NCI-H2081 treated with DMSO at 0.1 percent for 48 hours (cell line): ENCODE data around the gene KLHL40.

ENCODE experiments used
- DNase-seq: peaks from one replicate; lab custom pipeline; 2025; lab: John Stamatoyannopoulos, UW

Gene KLHL40

GRCh38 chr3:42723219-42723618 lies 37.9 kb downstream of the KLHL40 start:
- no peak for DNase-seq

- DNase-seq = no peak
Measured at GRCh38 chr3:42725454-42725853, 40.1 kb downstream of the KLHL40 start.

- DNase-seq = no peak
Measured at GRCh38 chr3:42728056-42728455, 42.7 kb downstream of the KLHL40 start.

GRCh38 chr3:42728668-42729364 lies 43.5 kb downstream of the KLHL40 start:
- DNase-seq = no peak

GRCh38 chr3:42729404-42730145 lies 44.2 kb downstream of the KLHL40 start:
- no peak for DNase-seq

GRCh38 chr3:42730294-42730693 lies 45.0 kb downstream of the KLHL40 start:
- DNase-seq = no peak

GRCh38 chr3:42730706-42731420 lies 45.5 kb downstream of the KLHL40 start:
- DNase-seq = no peak

- DNase-seq = no peak
Measured at GRCh38 chr3:42731476-42732195, 46.3 kb downstream of the KLHL40 start.

DNA sequence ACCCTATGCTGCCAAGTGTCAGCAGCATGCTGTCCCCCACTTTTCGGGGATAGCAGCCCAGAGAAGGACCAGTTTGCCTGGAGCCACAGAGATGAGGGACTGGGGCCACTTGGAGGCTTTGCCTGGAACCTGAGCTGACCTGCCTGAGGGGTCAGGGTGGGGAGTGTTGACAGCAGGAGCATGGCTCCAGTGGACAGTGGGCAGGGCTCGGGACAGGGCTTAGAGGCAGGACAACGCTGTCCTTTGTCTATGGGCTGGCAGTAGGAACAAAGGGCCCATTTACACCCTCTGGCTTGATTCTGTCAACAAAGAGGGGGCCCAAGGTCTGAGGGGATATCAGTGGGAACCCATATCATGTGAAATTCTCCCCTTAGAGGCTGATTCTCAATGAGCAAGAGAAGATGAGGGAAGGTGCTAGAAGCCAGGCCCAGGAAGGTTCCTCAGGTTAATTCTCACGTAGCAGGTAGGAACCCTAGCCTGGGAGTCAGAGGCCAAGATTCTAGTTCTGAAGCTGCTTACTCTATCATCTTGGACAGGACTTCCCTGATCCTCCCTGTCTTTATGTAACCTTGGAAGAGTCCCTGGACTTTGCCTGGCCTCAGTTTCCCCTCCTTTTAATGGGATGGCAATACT lies 47.0 kb downstream of the KLHL40 start:
- DNase-seq = no peak

GRCh38 chr3:42732829-42733459 lies 47.6 kb downstream of the KLHL40 start:
- DNase-seq = no peak

DNA sequence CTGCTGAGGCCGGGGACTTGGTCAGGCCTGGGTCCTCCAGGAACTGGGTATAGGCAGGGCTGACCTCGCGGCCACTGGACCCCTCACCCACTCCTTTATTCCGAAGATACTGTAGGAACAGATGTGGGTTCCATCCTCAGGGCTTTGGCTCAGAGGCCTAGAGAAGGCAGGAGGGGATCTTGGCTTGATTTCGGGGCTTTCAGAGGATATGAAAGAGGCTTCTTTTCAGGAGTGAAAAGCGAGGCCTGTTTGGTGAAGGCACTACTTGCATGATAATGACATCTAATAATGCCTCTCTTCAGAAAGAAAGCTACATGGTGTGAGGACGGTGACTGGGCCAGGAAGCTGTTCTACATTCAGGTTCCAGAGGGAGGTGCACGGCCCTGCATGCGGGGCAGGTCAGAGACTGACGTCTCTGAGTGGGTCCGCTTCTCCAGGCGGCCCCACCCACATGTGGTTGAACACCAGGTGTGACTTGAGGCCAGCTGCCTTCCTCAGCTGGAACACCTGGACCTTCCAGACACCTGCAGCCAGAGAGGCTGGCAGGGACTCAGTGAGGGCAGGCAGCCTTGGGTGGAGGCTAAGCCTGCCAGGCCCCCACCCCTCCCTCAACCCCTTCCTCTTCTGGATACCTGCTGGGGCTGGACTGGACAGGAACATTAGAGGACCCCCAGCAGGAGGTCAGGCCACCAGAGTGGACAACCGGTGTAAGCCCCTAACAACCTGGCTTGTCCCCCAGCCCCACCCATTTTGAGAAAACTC lies 48.3 kb downstream of the KLHL40 start:
- DNase-seq = no peak

- no peak for DNase-seq
Measured at GRCh38 chr3:42734263-42734860, 49.0 kb downstream of the KLHL40 start.

GRCh38 chr3:42735019-42735418 lies 49.7 kb downstream of the KLHL40 start:
- no peak for DNase-seq

DNA sequence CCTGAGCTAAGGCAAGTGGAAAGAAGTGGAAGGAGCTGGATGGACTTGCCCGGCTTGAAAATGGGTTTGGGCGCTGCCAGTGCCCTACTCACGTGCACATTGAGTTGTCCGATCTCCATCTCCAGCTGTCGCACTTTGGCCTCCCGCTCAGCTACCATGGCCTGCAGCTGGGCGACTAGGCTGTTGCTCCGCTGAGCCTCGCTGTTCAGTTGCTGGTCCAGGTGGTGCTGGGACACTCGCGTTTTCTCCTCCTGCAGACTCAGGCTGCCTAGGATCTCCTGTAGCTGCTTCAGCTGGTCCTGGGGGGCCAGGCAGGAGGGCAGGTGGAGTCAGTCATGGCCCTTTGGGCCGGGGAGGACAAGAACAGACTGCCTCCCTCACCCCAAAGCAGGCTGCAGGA lies 50.3 kb downstream of the KLHL40 start:
- DNase-seq = no peak

- DNase-seq = no peak
Measured at GRCh38 chr3:42736081-42736480, 50.7 kb downstream of the KLHL40 start.

GRCh38 chr3:42736531-42736930 lies 51.2 kb downstream of the KLHL40 start:
- DNase-seq = no peak

DNA sequence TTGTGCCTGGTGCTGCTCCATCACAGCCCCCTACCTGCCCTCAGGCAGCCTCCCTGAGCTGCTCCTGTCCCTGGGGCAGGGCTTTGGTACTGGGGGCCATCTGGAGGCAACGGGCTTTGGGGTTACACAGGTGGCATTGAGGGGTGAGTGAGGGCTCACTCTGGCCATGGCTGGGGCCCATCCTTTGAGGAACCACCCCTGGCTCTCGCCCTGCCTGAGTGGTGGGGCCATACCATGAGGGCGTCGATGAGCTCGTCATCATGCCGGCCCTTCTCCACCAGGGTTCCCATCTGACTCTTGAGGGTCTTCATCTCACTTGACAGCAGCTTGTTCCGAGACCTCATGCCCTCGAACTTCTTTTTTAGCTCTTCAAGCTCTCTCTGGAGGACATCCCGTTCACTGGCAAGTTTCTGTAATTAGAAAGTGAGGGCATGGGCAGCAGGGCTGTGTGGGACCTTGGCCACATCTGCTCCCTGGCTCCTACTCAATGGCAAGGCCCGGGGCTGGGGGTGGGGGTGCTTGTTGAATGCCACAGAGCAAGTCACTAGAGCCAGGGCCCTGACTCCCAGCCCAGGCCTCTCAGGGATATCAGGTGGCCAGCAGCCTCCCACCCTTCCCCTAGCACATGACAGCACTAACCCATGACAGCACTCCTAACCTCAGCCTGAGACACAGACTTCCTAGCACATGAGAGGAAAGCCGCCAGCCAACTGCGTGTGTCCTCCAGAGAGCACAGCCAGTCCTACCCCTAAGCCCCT lies 54.2 kb downstream of the KLHL40 start:
- no peak for DNase-seq

DNA sequence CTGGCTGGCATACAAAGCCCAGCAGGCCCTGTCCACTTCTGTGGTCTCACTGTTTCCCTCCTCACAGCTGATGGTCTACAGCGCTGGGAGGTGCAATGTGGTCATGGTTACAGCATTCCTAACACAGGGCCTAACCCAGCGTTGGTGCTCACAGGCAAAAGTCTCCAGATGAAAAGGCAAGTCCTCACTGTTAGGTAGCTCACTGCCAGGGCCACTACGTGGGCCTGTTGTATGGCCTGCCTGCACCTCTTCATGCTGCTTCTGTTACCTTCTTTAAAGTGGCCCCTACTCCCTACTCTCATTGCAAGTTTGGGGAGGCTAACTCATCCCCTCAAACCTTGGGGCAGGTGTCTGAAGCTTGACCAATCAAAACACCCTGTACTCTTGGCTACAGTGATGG lies 56.5 kb downstream of the KLHL40 start:
- DNase-seq = no peak
